Esophagus muscularis mucosa (tissue), 4 donors: ENCODE results near the gene UBIAD1.

ENCODE experiments used
- EP300 ChIP-seq: sonication (generic); formaldehyde crosslinking; IDR thresholded peaks from one replicate; pipeline ENCODE4 v1.6.1; 2017; ENCODE audit warnings: antibody characterized with exemption
- POLR2A ChIP-seq: fragments of 450-650 bp; IDR thresholded peaks from one replicate; pipeline ENCODE4 v1.6.1; 2017; ENCODE audit warnings: antibody characterized with exemption, moderate library complexity, mild to moderate bottlenecking, low read depth
- POLR2AphosphoS5 ChIP-seq, 2 donors: sonication (generic); formaldehyde crosslinking; IDR thresholded peaks; one replicate each; pipeline ENCODE4 v1.6.1; 2017; ENCODE audit warnings: antibody characterized with exemption in 2 of 2
- TF ChIP-seq, protein P1 (sequence below), 3 experiments: fragments of 200-600 bp in 2 of 3; fragments of 450-650 bp in 1 of 3; sonication (generic) in 2 of 3; IDR thresholded peaks; one replicate each; pipeline ENCODE4 v1.5.1; 2017 to 2019; ENCODE audit warnings: antibody characterized with exemption in 3 of 3, mild to moderate bottlenecking in 2 of 3, moderate library complexity in 1 of 3

DNA sequence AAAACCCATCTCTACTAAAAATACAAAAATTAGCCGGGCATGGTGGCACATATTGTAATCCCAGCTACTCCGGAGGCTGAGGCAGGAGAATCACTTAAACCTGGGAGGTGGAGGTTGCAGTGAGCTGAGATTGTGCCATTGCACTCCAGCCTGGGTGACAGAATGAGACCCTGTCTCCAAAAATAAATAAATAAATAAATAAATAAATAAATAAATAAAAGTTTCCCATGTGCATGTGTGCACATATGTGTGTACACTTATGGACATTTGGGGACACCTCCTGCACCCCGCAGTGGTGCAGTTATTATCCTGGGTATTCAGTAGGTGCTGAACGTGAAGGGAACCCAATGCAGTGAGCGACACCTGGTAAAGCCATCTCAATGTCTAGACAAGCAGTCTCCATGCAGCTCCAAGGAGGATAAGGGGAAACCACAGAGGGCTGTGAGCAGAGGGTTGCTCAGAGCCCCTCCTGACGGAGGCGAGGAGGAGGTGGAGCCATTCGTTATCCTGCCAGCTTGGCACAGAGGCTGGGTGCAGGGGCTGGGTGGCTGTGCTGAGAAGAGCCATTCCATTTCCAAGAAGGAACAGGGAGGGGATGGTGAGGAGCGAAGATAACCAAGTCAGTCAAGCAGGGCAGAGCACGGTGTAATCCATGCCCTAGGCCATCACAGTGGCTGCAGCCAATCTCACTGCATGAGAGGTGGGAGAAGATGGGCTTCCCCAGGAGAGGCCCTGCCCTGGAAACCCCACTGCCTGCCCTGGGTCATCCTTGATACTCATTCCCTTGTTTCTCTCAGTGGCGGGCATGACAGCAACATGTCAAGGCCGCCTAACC lies 25.6 kb downstream of the UBIAD1 start:
- TF ChIP-seq EP300 (no peak), POLR2A (no peak), POLR2AphosphoS5 (IDR thresholded peaks at IDR 0.05) (no peak)
- TF ChIP-seq, protein P1, sequence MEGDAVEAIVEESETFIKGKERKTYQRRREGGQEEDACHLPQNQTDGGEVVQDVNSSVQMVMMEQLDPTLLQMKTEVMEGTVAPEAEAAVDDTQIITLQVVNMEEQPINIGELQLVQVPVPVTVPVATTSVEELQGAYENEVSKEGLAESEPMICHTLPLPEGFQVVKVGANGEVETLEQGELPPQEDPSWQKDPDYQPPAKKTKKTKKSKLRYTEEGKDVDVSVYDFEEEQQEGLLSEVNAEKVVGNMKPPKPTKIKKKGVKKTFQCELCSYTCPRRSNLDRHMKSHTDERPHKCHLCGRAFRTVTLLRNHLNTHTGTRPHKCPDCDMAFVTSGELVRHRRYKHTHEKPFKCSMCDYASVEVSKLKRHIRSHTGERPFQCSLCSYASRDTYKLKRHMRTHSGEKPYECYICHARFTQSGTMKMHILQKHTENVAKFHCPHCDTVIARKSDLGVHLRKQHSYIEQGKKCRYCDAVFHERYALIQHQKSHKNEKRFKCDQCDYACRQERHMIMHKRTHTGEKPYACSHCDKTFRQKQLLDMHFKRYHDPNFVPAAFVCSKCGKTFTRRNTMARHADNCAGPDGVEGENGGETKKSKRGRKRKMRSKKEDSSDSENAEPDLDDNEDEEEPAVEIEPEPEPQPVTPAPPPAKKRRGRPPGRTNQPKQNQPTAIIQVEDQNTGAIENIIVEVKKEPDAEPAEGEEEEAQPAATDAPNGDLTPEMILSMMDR (IDR thresholded peaks at IDR 0.05): no peak
